Cardiac muscle cell (in vitro differentiated cells and primary cell): Measurements from ENCODE around the gene NCKIPSD. TPM values are rescaled to one million over a fixed set of nuclear protein-coding genes. Genes with fewer than 3 reads are reported as not detected.

Source experiments
- DNase-seq, 2 donors: peaks; one replicate each; pipeline versions ENCODE4 v3.0.0 to v3.0.0-alpha.2; 2010 to 2017; ENCODE audit warnings: low read depth in 1 of 2, low spot score in 1 of 2
- H3K27ac ChIP-seq: fragments of 200-600 bp; sonication (generic); 2 replicates; pipeline ENCODE4 v1.5.1; 2016
- H3K27me3 ChIP-seq: fragments of 200-600 bp; sonication (generic); 2 replicates; pipeline ENCODE4 v1.6.0; 2016; ENCODE audit warnings: control low read depth
- H3K36me3 ChIP-seq: fragments of 200-600 bp; sonication (generic); 2 replicates; pipeline ENCODE4 v1.5.1; 2016; ENCODE audit warnings: control low read depth
- H3K4me1 ChIP-seq: fragments of 200-600 bp; sonication (generic); 2 replicates; pipeline ENCODE4 v1.8.1; 2017; ENCODE audit warnings: low read depth, mild to moderate bottlenecking, mixed run types
- H3K4me3 ChIP-seq: fragments of 200-600 bp; sonication (generic); 2 replicates; pipeline ENCODE4 v1.5.1; 2016; ENCODE audit warnings: mild to moderate bottlenecking
- H3K9me3 ChIP-seq: fragments of 200-600 bp; sonication (generic); 2 replicates; pipeline ENCODE4 v1.5.1; 2017; ENCODE audit warnings: low read depth, mild to moderate bottlenecking, control low read depth
- CTCF ChIP-seq: IDR thresholded peaks from 2 replicates; pipeline ENCODE4 v1.5.1; 2012; ENCODE audit warnings: low read depth, mild to moderate bottlenecking, low read length
- polyA plus RNA-seq: library from polyadenylated mRNA; unstranded; fragments of >200 nt; fragmentation: Nextera tagmentation; extraction: Ambion mirVana; gene quantifications from 2 replicates; pipeline ENCODE4 v1.2.1, GENCODE V29; 2016
- total RNA-seq: library from RNA; depleted of rRNA; stranded (reverse); fragments of >200 nt; gene quantifications from 2 replicates; pipeline ENCODE4 v1.2.3, GENCODE V29; 2016

The NCKIPSD gene
- total and polyA plus RNA-seq, 2 experiments from 2014 or later, result 51.7 to 68.7 TPM

- H3K4me3 ChIP-seq, result no peak overlapping the region
- H3K27ac ChIP-seq, result peak overlapping the region; percentile 98
- no peaks in the 10 kb centered on the region for H3K4me1 ChIP-seq
- H3K9me3 ChIP-seq, result no peaks in the 10 kb centered on the region
- no peaks in the 10 kb centered on the region for H3K36me3 ChIP-seq
- H3K27me3 ChIP-seq, result no peaks in the 10 kb centered on the region
- no peak for DNase-seq
- TF ChIP-seq CTCF, result no peak
Observed at GRCh38 chr3:48664929-48665328, 20.8 kb downstream of the NCKIPSD start.

- H3K27ac ChIP-seq, result peak overlapping the region; percentile 98
- H3K4me1 ChIP-seq, result no peaks in the 10 kb centered on the region
- DNase-seq, result no peak
- H3K9me3 ChIP-seq, result no peaks in the 10 kb centered on the region
- TF ChIP-seq CTCF, result no peak
- H3K4me3 ChIP-seq, result no peak overlapping the region
- H3K27me3 ChIP-seq, result no peaks in the 10 kb centered on the region
- H3K36me3 ChIP-seq, result no peaks in the 10 kb centered on the region
Observed at GRCh38 chr3:48664313-48664644, 21.4 kb downstream of the NCKIPSD start.

- H3K36me3 ChIP-seq, result no peaks in the 10 kb centered on the region
- peak; percentile 90 for TF ChIP-seq CTCF
Observed at GRCh38 chr3:48663489-48664312, 22.0 kb downstream of the NCKIPSD start.

GRCh38 chr3:48662753-48663488 lies 22.8 kb downstream of the NCKIPSD start, which contains the start of gene CELSR3:
Gene CELSR3, minus strand, starts transcription at chr3:48662886. Its CDS starts 252 bp downstream, at chr3:48662634.
- peak within 1 kb of the TSS; percentile 98 for H3K27ac ChIP-seq
- H3K36me3 ChIP-seq, result no peaks in the 10 kb centered on the region
- H3K4me1 ChIP-seq, result no peaks in the 10 kb centered on the region
- H3K27me3 ChIP-seq, result no peaks in the 10 kb centered on the region
- peak within 1 kb of the TSS; percentile 49 for H3K4me3 ChIP-seq
- no peak for TF ChIP-seq CTCF
- peak; percentile 95 to 96 for DNase-seq
- no peaks in the 10 kb centered on the region for H3K9me3 ChIP-seq

More at GRCh38 chr3:48663489-48664312, 22.0 kb downstream of the NCKIPSD start:
- peak; percentile 99 for DNase-seq
- Histone ChIP-seq H3K4me3 (peak overlapping the region; percentile 49), H3K4me1 (no peaks in the 10 kb centered on the region), H3K27me3 (no peaks in the 10 kb centered on the region), H3K9me3 (no peaks in the 10 kb centered on the region), H3K27ac (peak overlapping the region; percentile 98)

- Histone ChIP-seq H3K9me3 (no peaks in the 10 kb centered on the region), H3K4me3 (peak overlapping the region; percentile 49), H3K36me3 (no peaks in the 10 kb centered on the region), H3K27ac (no peak overlapping the region), H3K27me3 (no peaks in the 10 kb centered on the region), H3K4me1 (no peaks in the 10 kb centered on the region)
- peak in 1 of 2 donors; percentile 30 for DNase-seq
- TF ChIP-seq CTCF, result no peak
Observed at GRCh38 chr3:48662145-48662752, 23.5 kb downstream of the NCKIPSD start.
